H1 (cell line): ENCODE measurements around the gene GFRA3. TPM values are rescaled to one million over a fixed set of nuclear protein-coding genes. Genes with fewer than 3 reads are reported as not detected.

Experiments used
- CTCF ChIA-PET: fragments of 300-600 bp; sonication (Branson Sonifier 250); formaldehyde crosslinking; loops from one replicate; lab custom pipeline; 2021; ENCODE audit not compliant: partially characterized antibody; lab: Charles Lee
- POLR2A ChIA-PET: fragments of 300-600 bp; sonication (Branson Sonifier 250); formaldehyde crosslinking; loops from one replicate; lab custom pipeline; 2021; ENCODE audit warnings: inconsistent platforms; ENCODE audit not compliant: partially characterized antibody; lab: Charles Lee
- DNase-seq, 2 experiments: peaks; one replicate each; pipeline versions ENCODE4 v3.0.0 to v3.0.0-alpha.2; 2010 to 2022; ENCODE audit warnings: low spot score in 2 of 2, low read depth in 1 of 2, mixed read lengths in 1 of 2
- FAIRE-seq: peaks from 2 replicates; lab custom pipeline; 2011; peaks lifted over from hg19 to GRCh38; lab: Jason Lieb, UNC
- H2AFZ ChIP-seq: 2 replicates; pipeline ENCODE4 v1.8.1; 2012; ENCODE audit warnings: low read length, inconsistent platforms
- H2AK5ac ChIP-seq: 2 replicates; pipeline ENCODE4 v1.6.1; 2013; ENCODE audit warnings: low read depth, low read length
- H2BK120ac ChIP-seq: replicated peaks from 2 replicates; pipeline ENCODE3; 2013; ENCODE audit warnings: low read depth, low read length, inconsistent platforms
- H2BK12ac ChIP-seq: 2 replicates; pipeline ENCODE4 v1.6.1; 2013; ENCODE audit warnings: low read depth, low read length
- H2BK15ac ChIP-seq: 2 replicates; pipeline ENCODE4 v1.6.1; 2013; ENCODE audit warnings: low read length
- H2BK20ac ChIP-seq: 2 replicates; pipeline ENCODE4 v1.6.1; 2013; ENCODE audit warnings: low read length
- H2BK5ac ChIP-seq: 2 replicates; pipeline ENCODE4 v1.6.1; 2013; ENCODE audit warnings: low read depth, low read length
- H3K14ac ChIP-seq: 2 replicates; pipeline ENCODE4 v1.6.1; 2013; ENCODE audit warnings: inconsistent platforms; ENCODE audit not compliant: insufficient read length
- H3K18ac ChIP-seq: 2 replicates; pipeline ENCODE4 v1.6.1; 2013; ENCODE audit warnings: low read length; ENCODE audit errors: extremely low read depth
- H3K23ac ChIP-seq: 2 replicates; pipeline ENCODE4 v1.6.1; 2013; ENCODE audit warnings: inconsistent platforms; ENCODE audit not compliant: insufficient read length
- H3K23me2 ChIP-seq: 2 replicates; pipeline ENCODE4 v1.6.1; 2013; ENCODE audit warnings: low read depth, low read length
- H3K27ac ChIP-seq: 2 replicates; pipeline ENCODE4 v1.6.1; 2011; ENCODE audit warnings: low read depth, low read length, inconsistent platforms
- H3K27me3 ChIP-seq, 4 experiments: replicated peaks in 1 of 4; 1 replicate in 1 of 4; 2 replicates in 3 of 4; pipeline versions ENCODE4 v1.6.1 to v1.8.1; 2011 to 2013; ENCODE audit warnings: low read length in 3 of 4, mild to moderate bottlenecking in 3 of 4, inconsistent platforms in 2 of 4, mixed read lengths in 2 of 4, moderate library complexity in 1 of 4; ENCODE audit not compliant: control insufficient read depth in 3 of 4, insufficient read depth in 3 of 4; ENCODE audit errors: extremely low read depth in 1 of 4
- H3K36me3 ChIP-seq, 4 experiments: 2 replicates each; pipeline versions ENCODE4 v1.6.1 to v1.8.1; 2011 to 2013; ENCODE audit warnings: mild to moderate bottlenecking in 4 of 4, low read length in 3 of 4, moderate library complexity in 2 of 4, control low read depth in 1 of 4, inconsistent platforms in 1 of 4; ENCODE audit not compliant: insufficient read depth in 4 of 4, control insufficient read depth in 2 of 4
- H3K4ac ChIP-seq: replicated peaks from 2 replicates; pipeline ENCODE3; 2013; ENCODE audit warnings: low read length, low read depth, mixed read lengths, inconsistent platforms; ENCODE audit not compliant: insufficient read length
- H3K4me1 ChIP-seq, 4 experiments: replicated peaks in 1 of 4; 1 replicate in 1 of 4; 2 replicates in 3 of 4; pipeline versions ENCODE4 v1.6.1 to v1.8.1; 2011 to 2013; ENCODE audit warnings: low read length in 3 of 4, inconsistent platforms in 2 of 4, mixed read lengths in 1 of 4; ENCODE audit not compliant: insufficient read depth in 4 of 4, control insufficient read depth in 3 of 4
- H3K4me2 ChIP-seq, 2 experiments: 2 replicates each; pipeline versions ENCODE4 v1.6.1 to v1.8.1; 2011 to 2013; ENCODE audit warnings: low read depth in 2 of 2, low read length in 2 of 2, control low read depth in 1 of 2, inconsistent platforms in 1 of 2, mild to moderate bottlenecking in 1 of 2; ENCODE audit not compliant: insufficient read depth in 1 of 2
- H3K4me3 ChIP-seq, 4 experiments: fragments of 200-600, 300-600 bp in 1 of 4; sonication (generic), shearing (Covaris generic), sonication (Bioruptor Twin) in 1 of 4; 2 replicates each; pipeline versions ENCODE4 v1.5.1 to v1.8.1; 2011 to 2016; ENCODE audit warnings: low read length in 4 of 4, low read depth in 3 of 4, control low read depth in 2 of 4, inconsistent platforms in 2 of 4, mild to moderate bottlenecking in 2 of 4, mixed read lengths in 1 of 4, moderate library complexity in 1 of 4; ENCODE audit not compliant: insufficient read depth in 2 of 4; ENCODE audit errors: extremely low read depth in 1 of 4
- H3K56ac ChIP-seq: replicated peaks from 2 replicates; pipeline ENCODE3; 2013; ENCODE audit warnings: low read depth, mild to moderate bottlenecking, mixed read lengths, low read length, inconsistent platforms; ENCODE audit not compliant: insufficient read length
- H3K79me1 ChIP-seq: 2 replicates; pipeline ENCODE4 v1.6.1; 2013; ENCODE audit warnings: low read depth, low read length, control low read depth
- H3K79me2 ChIP-seq, 2 experiments: 2 replicates each; pipeline versions ENCODE4 v1.6.1 to v1.8.1; 2012 to 2013; ENCODE audit warnings: low read length in 2 of 2, mild to moderate bottlenecking in 2 of 2, inconsistent platforms in 1 of 2; ENCODE audit not compliant: insufficient read depth in 2 of 2, control insufficient read depth in 1 of 2
- H3K9ac ChIP-seq, 4 experiments: replicated peaks in 1 of 4; 1 replicate in 1 of 4; 2 replicates in 3 of 4; pipeline versions ENCODE4 v1.6.1 to v1.8.1; 2011 to 2013; ENCODE audit warnings: low read depth in 3 of 4, low read length in 3 of 4, control low read depth in 2 of 4, mild to moderate bottlenecking in 2 of 4, moderate library complexity in 2 of 4, inconsistent platforms in 1 of 4; ENCODE audit errors: extremely low read depth in 1 of 4
- H3K9me3 ChIP-seq, 2 experiments: 2 replicates each; pipeline versions ENCODE4 v1.6.1 to v1.8.1; 2012 to 2013; ENCODE audit warnings: mild to moderate bottlenecking in 2 of 2, moderate library complexity in 2 of 2, control low read depth in 1 of 2, inconsistent platforms in 1 of 2, low read depth in 1 of 2, low read length in 1 of 2, mixed read lengths in 1 of 2; ENCODE audit not compliant: insufficient read depth in 2 of 2
- H4K20me1 ChIP-seq, 2 experiments: replicated peaks in 1 of 2; 2 replicates each; pipeline versions ENCODE3 to v1.8.1; 2011 to 2013; ENCODE audit warnings: inconsistent platforms in 2 of 2, low read length in 2 of 2, mild to moderate bottlenecking in 1 of 2; ENCODE audit not compliant: insufficient read depth in 2 of 2, control insufficient read depth in 1 of 2
- H4K5ac ChIP-seq: 2 replicates; pipeline ENCODE4 v1.6.1; 2013; ENCODE audit warnings: low read length, low read depth, mixed read lengths, inconsistent platforms; ENCODE audit not compliant: insufficient read length
- H4K8ac ChIP-seq: 2 replicates; pipeline ENCODE4 v1.8.0; 2013; ENCODE audit warnings: mild to moderate bottlenecking, moderate library complexity, low read length, inconsistent platforms; ENCODE audit not compliant: insufficient read depth; ENCODE audit errors: extremely low read depth
- H4K91ac ChIP-seq: replicated peaks from 2 replicates; pipeline ENCODE3; 2013; ENCODE audit warnings: low read length, mixed read lengths, inconsistent platforms; ENCODE audit not compliant: insufficient read length
- CTCF ChIP-seq, 3 experiments: IDR thresholded peaks; 1 replicate in 2 of 3; 2 replicates in 1 of 3; pipeline versions ENCODE4 v1.5.1 to v1.6.1; 2011; ENCODE audit warnings: low read length in 3 of 3, mild to moderate bottlenecking in 3 of 3, inconsistent platforms in 2 of 3, low read depth in 1 of 3, moderate library complexity in 1 of 3; ENCODE audit not compliant: insufficient read depth in 1 of 3; ENCODE audit errors: control extremely low read depth in 1 of 3
- KDM4A ChIP-seq: IDR thresholded peaks from one replicate; pipeline ENCODE4 v1.7.1; 2012; ENCODE audit warnings: low read depth, mild to moderate bottlenecking, moderate library complexity, low read length, inconsistent platforms; ENCODE audit not compliant: severe bottlenecking
- WGBS, 2 experiments: shearing (Covaris generic) in 1 of 2; methylation state at CpG; one replicate each; pipeline versions ENCODE4 v1.1.6 to v1.1.7; 2013 to 2015; ENCODE audit warnings: low lambda C conversion rate in 2 of 2, mixed read lengths in 2 of 2, inconsistent platforms in 1 of 2, low coverage in 1 of 2, missing lambda C conversion rate in 1 of 2; ENCODE audit not compliant: insufficient replicate concordance in 2 of 2, insufficient coverage in 1 of 2, insufficient read length in 1 of 2; ENCODE audit errors: extremely low coverage in 1 of 2, missing lambda C conversion rate in 1 of 2; 5-methylcytosine and 5-hydroxymethylcytosine counted together
- polyA plus RNA-seq, 7 experiments: library from polyadenylated mRNA; depleted of rRNA in 3 of 7; stranded (reverse) in 5 of 7; unstranded in 2 of 7; fragments of >200 nt in 5 of 7; fragments of 200-250 nt in 2 of 7; gene quantifications; 1 replicate in 5 of 7; 2 replicates in 1 of 7; 4 replicates in 1 of 7; pipeline versions ENCODE4 v1.2.1 to v1.2.3, GENCODE V29; 2011 to 2013; ENCODE audit warnings: missing spikeins in 2 of 7, mixed read lengths in 2 of 7
- total RNA-seq: library from RNA; stranded (reverse); fragmentation: NEBNext Ultra II Directional; extraction: Animal tissue kit (Norgen Biotek cat#: 25700); gene quantifications from 2 replicates; pipeline ENCODE4 v1.2.1, GENCODE V29; 2021

The GFRA3 gene
- total and polyA plus RNA-seq, 2 of the 8 experiments (the other 6 are each of a cell fraction or from before 2014, with no cell fraction given), result 0.88 to 3.4 TPM

- no peak overlapping the region for H2AFZ ChIP-seq
- H4K8ac ChIP-seq, result no peak overlapping the region; the same call in 1 of the 2 replicates
- H3K4me1 ChIP-seq, result no peaks in the 10 kb centered on the region; a peak in 1 of 7 replicates
- no peak overlapping the region for H3K4ac ChIP-seq
- H3K27ac ChIP-seq, result no peak overlapping the region
- POLR2A ChIA-PET, result interaction anchor here (1.0 to 1.8 kb wide), 4 partner anchors 11 to 18 kb away, joined by 3 to 5 read pairs (median 4); partner anchors contain the start of gene GFRA3
- no peak overlapping the region for H3K9ac ChIP-seq
- no peaks in the 10 kb centered on the region for H3K36me3 ChIP-seq
- no peaks in the 10 kb centered on the region for H3K9me3 ChIP-seq
- H3K27me3 ChIP-seq, result no peaks in the 10 kb centered on the region
- H2BK15ac ChIP-seq, result no peak overlapping the region
- no peak overlapping the region for H2BK120ac ChIP-seq
- H3K23me2 ChIP-seq, result no peaks in the 10 kb centered on the region
- no peak for DNase-seq
- CTCF ChIA-PET, result interaction anchor here (0.6 to 2.2 kb wide), 12 partner anchors 9 to 149 kb away, joined by 3 to 12 read pairs (median 4); partner anchors contain the start of genes GFRA3 and KDM3B
- H3K79me1 ChIP-seq, result no peaks in the 10 kb centered on the region
- 87% methylated on average over 8 of the region's 8 CpGs; no CpG with 5 or more reads in 1 of the 2 experiments for WGBS, 2 experiments
- H2AK5ac ChIP-seq, result no peak overlapping the region
- no peak overlapping the region for H2BK5ac ChIP-seq
- no peak overlapping the region for H2BK20ac ChIP-seq
- H3K4me2 ChIP-seq, result no peak overlapping the region
- H4K5ac ChIP-seq, result no peak overlapping the region
- no peak overlapping the region for H4K91ac ChIP-seq
- TF ChIP-seq CTCF (IDR thresholded peaks at IDR 0.05; ENCODE audit: control extremely low read depth in 1 of 3, insufficient read depth in 1 of 3, low read depth in 1 of 3, low read length in 3 of 3) (peak in 1 of 3 experiments; percentile 2; a peak in 1 of 4 replicates), KDM4A (no peak)
- TF ChIP-seq, all 59 proteins: peak for 1
- Histone ChIP-seq H4K20me1 (no peaks in the 10 kb centered on the region), H3K4me3 (no peak overlapping the region), H3K79me2 (no peaks in the 10 kb centered on the region), H3K18ac (no peak overlapping the region), H3K56ac (no peak overlapping the region), H3K14ac (no peak overlapping the region), H2BK12ac (no peak overlapping the region), H3K23ac (no peak overlapping the region)
- FAIRE-seq, result no peak
These were observed 10.2 kb downstream of the GFRA3 start for GRCh38 chr5:138264183-138264582.
